Activated T-cell treated with anti-CD3 and anti-CD28 coated beads, Interleukin-2, amount 50 U/mL, for 4 hours (primary cell): ENCODE measurements around the gene BICDL1. TPM values are rescaled to one million over a fixed set of nuclear protein-coding genes. Genes with fewer than 3 reads are reported as not detected.

Experiments used
- ATAC-seq, 2 donors: fragments of 200-7000 bp; cut with Tn5 transposase; one replicate each; pipeline ENCODE4 v1.10.0; 2021
- DNase-seq: peaks from one replicate; pipeline ENCODE4 v3.0.0-alpha.2; 2020
- H3K27me3 Mint-ChIP-seq: one replicate; pipeline ENCODE4 v1.8.0; 2021; ENCODE audit warnings: low read depth, mixed read lengths
- H3K36me3 Mint-ChIP-seq: one replicate; pipeline ENCODE4 v1.8.0; 2022; ENCODE audit warnings: mixed read lengths; ENCODE audit not compliant: insufficient read depth
- H3K4me1 Mint-ChIP-seq: one replicate; pipeline ENCODE4 v1.8.0; 2021; ENCODE audit warnings: low read depth, mixed read lengths
- H3K4me3 Mint-ChIP-seq: one replicate; pipeline ENCODE4 v1.8.0; 2021; ENCODE audit warnings: mild to moderate bottlenecking, moderate library complexity, mixed read lengths
- H3K9me3 Mint-ChIP-seq: one replicate; pipeline ENCODE4 v1.8.0; 2021; ENCODE audit warnings: mixed read lengths
- total RNA-seq, 3 donors: library from RNA; stranded (reverse); gene quantifications; one replicate each; pipeline ENCODE4 v1.2.1, GENCODE V29; 2021

The BICDL1 gene
- total RNA-seq, 3 donors from 2014 or later: 121 to 152 (median 130) TPM

- no peaks in the 10 kb centered on the region for H3K27me3 Mint-ChIP-seq
- peak overlapping the region; percentile 33 for H3K4me3 Mint-ChIP-seq
- H3K9me3 Mint-ChIP-seq: no peaks in the 10 kb centered on the region
- peaks cover 25% of the 10 kb centered on the region for H3K4me1 Mint-ChIP-seq
- peaks cover 14% of the 10 kb centered on the region for H3K36me3 Mint-ChIP-seq
- no peak for DNase-seq
- no peak for ATAC-seq
Observed at GRCh38 chr12:120101617-120102016, 112.6 kb downstream of the BICDL1 start.

- ATAC-seq (no peak), DNase-seq (no peak)
- peaks cover 14% of the 10 kb centered on the region for H3K36me3 Mint-ChIP-seq
- no peak overlapping the region for H3K4me3 Mint-ChIP-seq
- no peaks in the 10 kb centered on the region for H3K9me3 Mint-ChIP-seq
- H3K4me1 Mint-ChIP-seq: peaks cover 25% of the 10 kb centered on the region
- no peaks in the 10 kb centered on the region for H3K27me3 Mint-ChIP-seq
Observed at GRCh38 chr12:120102189-120103043, 113.4 kb downstream of the BICDL1 start.

DNA sequence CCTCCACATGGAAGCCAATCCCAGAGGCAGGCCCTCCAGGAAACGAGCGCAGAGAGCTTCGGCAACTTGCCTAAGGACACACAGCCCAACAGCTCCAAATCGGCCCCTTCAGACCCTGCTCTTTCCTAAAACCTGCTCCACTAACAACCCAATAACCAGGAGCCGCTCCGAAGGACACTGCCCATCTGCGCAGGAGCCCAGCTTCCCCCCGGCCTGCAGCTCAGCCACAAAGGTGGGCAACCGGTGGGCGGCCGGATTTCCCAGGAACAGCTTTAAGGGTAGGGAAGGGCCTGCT, 114.0 kb downstream of the BICDL1 start:
- H3K36me3 Mint-ChIP-seq: peaks cover 14% of the 10 kb centered on the region
- no peak overlapping the region for H3K4me3 Mint-ChIP-seq
- H3K27me3 Mint-ChIP-seq: no peaks in the 10 kb centered on the region
- H3K4me1 Mint-ChIP-seq: peaks cover 26% of the 10 kb centered on the region
- DNase-seq: no peak
- ATAC-seq: no peak
- no peaks in the 10 kb centered on the region for H3K9me3 Mint-ChIP-seq

DNA sequence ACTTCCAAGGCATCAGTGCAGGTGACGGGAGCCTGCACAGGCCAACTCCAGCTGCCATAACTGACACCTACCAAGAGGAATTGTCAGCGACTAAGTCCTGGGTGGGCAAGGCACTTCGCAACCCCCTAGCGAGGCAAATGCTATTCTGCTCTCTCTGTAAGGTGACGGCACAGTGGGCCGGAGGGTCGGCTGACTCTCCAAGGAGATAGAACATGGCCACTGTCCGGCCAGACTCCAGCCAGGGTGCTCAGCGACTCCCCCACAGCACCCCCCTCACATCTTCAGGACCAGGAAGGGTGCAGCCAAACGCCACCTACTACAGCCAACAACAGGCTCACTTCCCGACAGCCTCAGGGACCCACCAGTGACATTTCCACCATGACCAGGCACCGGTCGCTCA, 114.3 kb downstream of the BICDL1 start:
- peaks cover 30% of the 10 kb centered on the region for H3K4me1 Mint-ChIP-seq
- H3K4me3 Mint-ChIP-seq: no peak overlapping the region
- peaks cover 14% of the 10 kb centered on the region for H3K36me3 Mint-ChIP-seq
- H3K9me3 Mint-ChIP-seq: no peaks in the 10 kb centered on the region
- no peak for ATAC-seq
- no peak for DNase-seq
- no peaks in the 10 kb centered on the region for H3K27me3 Mint-ChIP-seq

- Mint-ChIP-seq H3K36me3 (peaks cover 14% of the 10 kb centered on the region), H3K27me3 (no peaks in the 10 kb centered on the region), H3K4me3 (no peak overlapping the region), H3K9me3 (no peaks in the 10 kb centered on the region), H3K4me1 (peaks cover 43% of the 10 kb centered on the region)
- ATAC-seq (no peak), DNase-seq (no peak)
Observed at GRCh38 chr12:120106151-120106550, 117.1 kb downstream of the BICDL1 start.

- H3K27me3 Mint-ChIP-seq: no peaks in the 10 kb centered on the region
- H3K9me3 Mint-ChIP-seq: no peaks in the 10 kb centered on the region
- no peak for DNase-seq
- ATAC-seq: no peak
- peaks cover 18% of the 10 kb centered on the region for H3K36me3 Mint-ChIP-seq
- peaks cover 56% of the 10 kb centered on the region for H3K4me1 Mint-ChIP-seq
- H3K4me3 Mint-ChIP-seq: peak overlapping the region; percentile 6
Observed at GRCh38 chr12:120109570-120110267, 120.7 kb downstream of the BICDL1 start.

DNA sequence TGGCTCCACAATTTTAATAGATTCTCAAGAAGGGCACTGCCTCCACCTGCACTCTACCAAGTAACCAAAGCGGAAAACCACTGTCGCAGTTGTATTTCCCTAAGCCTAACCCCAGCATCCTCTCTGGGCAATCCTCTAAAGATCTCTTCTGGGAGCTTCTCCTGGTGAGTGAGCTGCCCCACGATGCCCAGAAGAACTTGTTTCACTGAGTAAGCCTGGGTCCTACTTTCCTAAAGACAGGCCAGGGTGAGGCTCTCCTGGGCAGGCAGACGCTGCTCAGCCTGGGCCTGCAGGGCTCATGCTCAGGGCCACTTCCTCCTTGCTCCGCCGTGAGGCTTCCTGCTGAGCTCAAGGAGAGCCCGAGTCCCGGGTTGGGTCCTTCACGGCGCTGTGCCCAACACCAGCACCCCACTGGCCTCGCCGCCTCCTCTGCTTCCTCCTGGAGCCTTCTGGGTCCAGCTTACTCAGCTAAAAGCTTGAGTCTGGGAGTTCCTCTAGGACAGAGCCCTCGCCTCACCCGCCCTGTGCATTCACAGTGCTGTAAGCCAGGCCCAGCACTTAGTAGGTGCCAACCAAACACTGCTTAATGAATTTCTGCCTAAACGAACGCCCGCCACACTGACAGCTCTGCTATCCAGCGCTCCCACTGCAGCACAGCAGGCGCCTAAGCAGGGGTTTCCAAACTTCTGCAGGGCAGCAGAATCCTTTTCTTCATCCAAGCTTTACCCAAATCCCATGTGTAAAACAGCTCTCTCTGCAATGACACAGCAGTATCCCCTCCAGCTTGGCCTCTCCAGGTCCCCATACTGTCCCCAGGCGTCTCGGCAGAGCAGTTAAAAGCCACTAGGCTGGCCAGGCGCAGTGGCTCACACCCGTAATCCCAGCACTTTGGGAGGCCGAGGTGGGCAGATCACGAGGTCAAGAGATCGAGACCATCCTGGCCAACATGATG, 121.8 kb downstream of the BICDL1 start:
- H3K27me3 Mint-ChIP-seq: no peaks in the 10 kb centered on the region
- ATAC-seq: peak; percentile 79 to 81
- H3K9me3 Mint-ChIP-seq: no peaks in the 10 kb centered on the region

DNA sequence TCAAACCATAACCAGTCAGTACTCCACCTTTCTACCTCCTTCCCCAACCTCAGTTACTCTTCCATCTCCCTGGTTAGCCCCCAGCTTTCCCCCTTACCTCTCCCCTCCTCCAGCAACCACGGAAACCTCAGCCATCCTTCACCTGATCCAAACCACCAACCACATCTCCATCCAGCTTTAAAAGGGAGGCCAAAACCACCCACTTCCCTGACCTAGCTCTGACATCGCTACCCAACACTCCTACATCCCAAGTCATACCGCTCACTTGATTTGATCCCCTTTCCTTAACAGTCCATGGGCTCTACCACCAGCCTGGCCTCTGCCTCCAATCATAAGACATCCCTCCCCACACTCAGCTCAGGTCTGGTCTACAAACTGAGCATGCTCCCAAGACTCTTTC, 126.0 kb downstream of the BICDL1 start:
- H3K27me3 Mint-ChIP-seq: no peaks in the 10 kb centered on the region
- H3K4me3 Mint-ChIP-seq: peak overlapping the region; percentile 92
- no peak for DNase-seq
- H3K4me1 Mint-ChIP-seq: peaks cover 77% of the 10 kb centered on the region
- no peak for ATAC-seq
- no peaks in the 10 kb centered on the region for H3K9me3 Mint-ChIP-seq
- peaks cover 17% of the 10 kb centered on the region for H3K36me3 Mint-ChIP-seq

More for the DNA sequence above, 121.8 kb downstream of the BICDL1 start:
- no peak for DNase-seq
- Mint-ChIP-seq H3K36me3 (peaks cover 15% of the 10 kb centered on the region), H3K4me1 (peaks cover 67% of the 10 kb centered on the region), H3K4me3 (peak overlapping the region; percentile 69)

DNA sequence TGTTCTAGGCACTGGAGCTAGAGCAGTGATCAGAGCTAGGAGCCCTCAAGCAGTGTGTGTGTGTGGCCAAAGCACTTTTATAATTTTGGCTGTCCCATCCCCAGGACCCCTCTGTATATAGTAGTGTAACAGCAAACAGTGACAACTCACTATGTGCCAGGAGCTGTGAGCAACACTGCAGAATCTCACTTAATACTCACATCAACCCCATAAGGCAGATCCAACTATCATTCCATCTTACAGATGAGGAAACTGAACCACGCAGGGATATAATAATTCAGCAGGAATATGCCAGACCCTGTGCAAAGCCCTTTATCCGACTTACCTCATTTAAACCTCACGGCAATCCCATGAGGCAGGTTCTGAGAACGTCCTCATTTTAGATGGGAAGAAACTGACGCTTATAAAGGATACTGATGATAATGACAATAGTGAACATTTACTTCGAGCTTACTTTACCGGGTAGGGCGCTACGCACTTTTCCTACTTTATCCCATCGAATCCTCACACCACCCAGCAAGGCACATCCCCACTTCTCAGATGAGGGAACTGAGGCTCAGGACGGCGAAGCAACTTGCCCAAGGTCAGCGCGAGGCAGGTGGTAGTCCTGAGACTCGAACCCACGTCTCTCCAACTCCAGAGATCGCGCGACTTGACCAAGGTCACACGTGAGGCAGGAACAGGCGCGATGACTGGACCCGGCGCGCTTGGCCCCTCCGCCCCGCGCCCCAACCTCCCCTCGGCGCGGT, 126.8 kb downstream of the BICDL1 start:
- Mint-ChIP-seq H3K9me3 (no peaks in the 10 kb centered on the region), H3K4me1 (peaks cover 77% of the 10 kb centered on the region), H3K4me3 (peak overlapping the region; percentile 92), H3K27me3 (no peaks in the 10 kb centered on the region), H3K36me3 (peaks cover 17% of the 10 kb centered on the region)
- DNase-seq (no peak), ATAC-seq (peak in 1 of 2 donors; percentile 6)

- Mint-ChIP-seq H3K9me3 (no peaks in the 10 kb centered on the region), H3K36me3 (peaks cover 17% of the 10 kb centered on the region), H3K4me3 (peak within 1 kb of the TSS; percentile 93), H3K27me3 (no peaks in the 10 kb centered on the region), H3K4me1 (peaks cover 77% of the 10 kb centered on the region)
- ATAC-seq (peak in 1 of 2 donors; percentile 11), DNase-seq (no peak)
Observed at GRCh38 chr12:120116441-120116791, 127.4 kb downstream of the BICDL1 start, which contains the start of gene RAB35. Gene RAB35, minus strand, starts transcription at chr12:120116753. Its CDS starts 103 bp downstream, at chr12:120116650.

- DNase-seq (peak; percentile 97), ATAC-seq (peak; percentile 60 to 63)
- no peaks in the 10 kb centered on the region for H3K9me3 Mint-ChIP-seq
- H3K4me1 Mint-ChIP-seq: peaks cover 77% of the 10 kb centered on the region
- peak overlapping the region; percentile 93 for H3K4me3 Mint-ChIP-seq
- H3K36me3 Mint-ChIP-seq: peaks cover 17% of the 10 kb centered on the region
- no peaks in the 10 kb centered on the region for H3K27me3 Mint-ChIP-seq
Observed at GRCh38 chr12:120116792-120117651, 128.0 kb downstream of the BICDL1 start.

DNA sequence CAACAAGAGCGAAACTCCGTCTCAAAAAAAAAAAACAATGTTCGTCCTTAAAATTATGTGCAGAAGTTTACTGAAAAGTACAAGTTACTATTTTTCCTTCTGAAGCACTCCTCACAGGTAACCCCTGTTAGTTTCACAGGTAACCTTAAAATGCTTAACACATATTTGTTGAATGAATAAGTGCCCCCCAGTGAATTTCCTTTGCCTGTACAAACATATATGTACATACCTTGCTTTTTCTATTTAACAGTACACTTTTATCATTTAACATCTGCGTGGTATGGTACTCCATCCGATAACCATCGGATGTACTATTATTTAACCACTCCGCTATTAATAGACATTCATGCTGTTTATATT, 128.9 kb downstream of the BICDL1 start:
- DNase-seq (no peak), ATAC-seq (no peak)
- peaks cover 17% of the 10 kb centered on the region for H3K36me3 Mint-ChIP-seq
- H3K27me3 Mint-ChIP-seq: no peaks in the 10 kb centered on the region
- no peaks in the 10 kb centered on the region for H3K9me3 Mint-ChIP-seq
- peak overlapping the region; percentile 93 for H3K4me3 Mint-ChIP-seq
- H3K4me1 Mint-ChIP-seq: peaks cover 70% of the 10 kb centered on the region
